NCI-H1105 treated with DMSO at 0.1 percent for 48 hours (cell line): ENCODE measurements around the gene EHF.
"Not testable (repeated sequence)": the region's sequence is repeated elsewhere in the genome, so short reads cannot be mapped to it uniquely, and the experiment has no call there.

Source experiments
- DNase-seq: peaks from one replicate; lab custom pipeline; 2025; lab: John Stamatoyannopoulos, UW

EHF gene

DNA sequence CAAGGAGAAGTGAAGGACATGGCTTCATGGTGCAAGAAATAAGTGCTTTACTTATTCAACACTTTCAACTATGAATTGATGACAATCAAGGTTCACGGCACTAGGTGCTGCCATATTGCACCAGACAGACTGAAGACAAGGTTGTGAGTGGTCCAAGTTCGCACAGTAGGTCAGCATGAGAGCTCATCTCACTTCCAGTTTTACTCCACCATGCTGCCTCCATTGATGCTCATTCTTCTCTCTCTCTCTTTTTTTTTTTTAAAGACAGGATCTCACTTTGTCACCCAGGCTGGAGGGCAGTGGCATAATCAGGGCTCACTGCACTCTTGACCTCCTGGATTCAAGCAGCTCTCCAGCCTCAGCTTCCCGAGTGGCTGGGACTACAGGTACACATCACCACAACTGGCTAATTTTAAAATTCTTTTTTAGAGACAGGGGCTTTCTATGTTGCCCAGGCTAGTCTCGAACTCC lies 47.7 kb downstream of the EHF start:
- no peak for DNase-seq

DNA sequence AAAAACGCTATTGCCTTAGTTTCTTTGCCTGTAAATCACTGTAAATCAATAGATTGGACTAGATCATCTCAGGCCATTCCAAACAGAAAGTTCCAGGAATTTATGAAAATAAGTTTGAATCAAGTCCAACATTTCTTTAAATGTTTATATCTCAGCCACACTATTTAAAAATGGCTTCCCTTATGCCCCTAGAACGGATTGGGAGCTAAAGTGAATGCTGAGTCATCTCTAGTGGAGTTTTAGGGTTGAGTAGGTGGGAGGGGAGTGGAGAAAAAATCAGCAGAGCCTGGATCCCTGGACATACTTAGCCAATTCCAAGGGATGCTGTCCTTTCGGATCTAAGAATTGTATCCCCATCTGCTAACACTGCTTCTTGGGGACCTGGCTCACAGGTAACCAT lies 48.6 kb downstream of the EHF start:
- no peak for DNase-seq

DNA sequence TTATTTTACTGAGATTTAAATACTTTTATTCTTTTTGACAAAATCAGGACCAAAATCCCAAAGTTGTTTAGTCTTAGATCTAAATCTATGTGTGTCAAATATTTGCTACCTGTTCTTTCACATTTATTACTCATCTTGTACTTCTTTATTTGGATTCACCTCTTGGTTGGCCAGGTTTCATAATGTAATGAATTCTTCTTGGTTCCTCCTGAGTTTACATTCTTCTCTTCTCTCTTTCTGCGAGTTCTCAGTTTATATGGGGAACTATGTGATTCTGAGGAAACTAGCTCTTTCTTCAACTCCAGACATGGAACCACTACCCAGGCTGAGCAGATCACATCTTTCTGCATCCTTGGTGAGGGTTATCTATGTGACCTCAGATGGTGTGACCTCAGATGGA lies 50.2 kb downstream of the EHF start:
- no peak for DNase-seq

DNA sequence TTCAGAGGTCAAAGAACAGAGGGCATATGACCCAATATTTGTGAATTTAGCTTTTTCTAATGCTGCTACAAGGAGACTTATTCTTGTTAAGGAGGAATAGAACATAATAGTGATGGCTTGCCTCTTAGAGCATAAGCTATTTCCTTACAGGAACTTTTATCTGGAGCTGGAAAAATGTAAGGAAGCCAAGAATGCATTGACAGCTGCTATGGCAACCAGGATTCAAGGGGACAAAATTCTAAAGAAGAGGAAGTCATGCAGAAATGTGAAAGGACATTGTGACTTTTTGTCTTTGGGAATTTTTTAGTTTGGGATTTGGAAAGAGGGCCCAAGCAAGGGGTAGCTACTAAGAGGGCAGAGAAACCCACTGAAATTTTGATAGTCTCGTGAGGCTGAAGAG lies 51.1 kb downstream of the EHF start:
- no peak for DNase-seq

DNA sequence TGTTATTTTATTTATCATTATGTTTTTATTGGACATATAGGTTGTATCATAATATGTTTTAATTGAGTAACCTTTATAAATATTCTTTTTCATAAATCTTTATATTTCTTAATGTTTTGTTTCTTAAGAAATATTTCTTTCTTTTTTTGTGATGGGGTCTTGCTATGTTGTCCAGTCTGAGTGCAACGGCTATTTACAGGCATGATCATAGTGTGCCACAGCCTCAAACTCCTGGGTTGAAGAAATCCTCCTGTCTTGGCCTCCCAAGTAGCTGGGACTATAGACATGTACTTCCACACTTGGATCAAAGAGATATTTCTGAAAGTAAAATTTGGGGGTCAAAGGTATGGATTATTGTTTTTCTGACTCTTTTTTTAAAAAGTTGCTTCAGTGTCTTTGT lies 53.1 kb downstream of the EHF start:
- DNase-seq, result no peak

DNA sequence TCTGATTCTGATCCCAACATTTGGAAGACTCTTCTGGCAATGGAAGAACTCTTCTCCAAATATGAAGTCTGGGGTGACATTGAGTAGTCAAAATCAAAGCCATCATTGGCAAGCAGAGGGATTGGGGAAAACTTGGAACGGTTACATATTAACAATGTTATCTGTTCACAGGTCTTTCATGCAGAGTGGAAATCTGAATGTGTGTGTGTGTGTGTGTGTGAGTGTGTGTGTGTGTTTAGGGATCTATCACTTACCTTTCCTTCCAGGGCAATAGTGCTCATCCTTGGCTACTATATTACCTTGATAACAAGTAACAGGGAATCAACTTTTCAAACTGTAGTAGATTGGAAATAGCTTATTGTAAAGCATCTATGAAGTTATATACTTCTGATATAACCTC lies 55.3 kb downstream of the EHF start:
- no peak for DNase-seq

DNA sequence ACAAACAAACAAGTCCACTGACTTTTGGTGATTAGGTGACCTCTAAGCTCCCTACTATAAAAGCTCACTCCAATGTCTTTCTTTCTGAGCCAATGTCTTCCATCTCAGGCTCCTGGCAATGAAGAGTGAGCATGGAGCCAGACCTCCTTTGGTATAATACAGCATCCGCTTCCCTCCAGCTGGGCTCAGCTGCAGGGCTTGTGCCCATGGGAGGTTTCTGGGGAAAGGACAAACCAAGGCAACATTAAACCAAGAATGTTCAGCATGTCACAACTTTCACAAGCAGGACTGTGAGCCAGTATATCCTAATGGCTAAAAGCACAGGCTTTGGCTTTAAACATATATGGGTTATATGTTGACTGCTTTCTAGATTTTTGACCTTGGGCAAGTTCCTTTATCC lies 58.8 kb downstream of the EHF start:
- no peak for DNase-seq

DNA sequence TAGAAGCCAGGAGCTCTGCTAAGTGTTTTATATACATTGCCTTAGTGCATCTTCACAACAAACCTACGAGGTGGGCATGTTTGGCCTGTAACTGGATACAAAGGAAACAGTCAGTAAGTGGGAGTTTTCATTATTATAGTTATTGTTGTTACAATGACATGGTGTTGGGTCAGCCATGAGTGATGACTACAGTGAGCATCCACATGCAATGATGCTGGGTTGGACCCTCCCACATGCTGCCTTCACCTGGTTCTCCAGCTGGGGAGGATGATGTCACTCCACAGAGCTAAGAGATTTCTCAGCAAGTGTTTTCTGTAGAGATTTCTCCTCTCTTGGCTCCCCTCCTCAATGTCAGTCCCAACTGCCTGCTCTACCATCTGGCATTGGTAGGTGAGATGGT lies 59.3 kb downstream of the EHF start:
- no peak for DNase-seq

DNA sequence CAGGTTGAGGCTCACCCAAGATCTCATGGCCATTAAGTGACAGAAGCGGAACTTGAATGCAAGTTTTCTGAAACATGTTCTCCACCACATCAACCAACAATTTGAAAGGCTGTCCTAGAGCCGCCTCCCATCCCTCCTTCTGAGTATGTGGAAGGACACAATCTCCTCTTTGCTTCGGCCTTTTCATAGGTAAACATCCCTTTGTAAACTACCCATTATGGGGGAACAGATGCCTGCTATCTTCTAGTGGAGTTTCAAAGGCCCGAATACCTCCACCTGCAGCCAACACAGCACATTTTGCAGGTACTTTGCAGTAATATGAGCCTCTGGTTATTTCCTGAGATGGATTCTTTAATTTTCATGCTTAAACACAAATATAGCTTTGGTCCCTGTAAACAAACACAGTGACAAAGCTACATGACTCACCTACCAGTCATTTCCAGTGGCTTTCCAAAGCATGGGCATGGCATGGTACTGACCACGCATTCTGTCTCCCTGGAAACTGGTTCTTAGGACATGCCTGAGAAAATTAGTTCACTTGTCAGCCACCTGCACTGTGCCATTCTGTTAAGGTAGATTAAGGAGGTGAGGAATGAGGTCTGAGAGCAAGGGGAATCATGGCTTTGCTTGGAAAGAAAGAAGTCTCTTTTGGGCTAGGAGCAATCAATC lies 60.2 kb downstream of the EHF start:
- no peak for DNase-seq

DNA sequence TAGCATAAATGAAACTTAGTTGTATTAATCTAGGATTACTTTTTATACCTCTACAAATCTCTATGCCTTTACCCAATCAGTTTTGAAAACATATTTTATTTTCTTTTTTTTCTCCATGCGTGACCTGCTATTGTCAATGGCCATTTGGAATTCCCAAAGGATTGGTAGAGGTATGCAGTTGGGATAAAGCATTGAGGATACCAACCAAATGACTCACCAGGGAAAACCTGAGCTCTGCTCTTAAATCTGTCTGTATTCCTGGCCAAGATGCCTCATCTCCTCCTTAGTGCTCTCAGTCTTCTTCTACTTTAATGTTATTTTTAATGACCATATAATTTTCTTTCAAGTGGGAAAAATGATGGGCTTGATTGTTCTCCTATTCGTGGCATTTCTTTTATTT lies 61.9 kb downstream of the EHF start:
- DNase-seq, result no peak

DNA sequence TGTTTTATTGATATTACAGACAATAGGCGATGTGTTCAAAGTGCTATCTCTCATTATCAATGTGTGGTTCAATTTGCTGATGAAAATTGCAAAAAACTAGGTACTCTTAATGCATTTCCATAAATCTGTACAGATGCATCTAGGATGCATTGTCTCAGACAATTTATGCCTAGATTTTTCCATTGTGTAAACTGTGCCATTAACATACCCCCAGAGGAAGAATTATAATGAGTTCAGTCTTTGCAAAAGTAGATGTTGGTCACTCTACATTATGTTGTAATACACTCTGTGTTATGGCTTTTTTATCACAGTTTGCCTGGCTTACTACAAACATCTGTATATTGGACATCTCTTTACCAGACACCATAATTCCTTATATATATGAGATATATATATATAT lies 62.5 kb downstream of the EHF start:
- no peak for DNase-seq

DNA sequence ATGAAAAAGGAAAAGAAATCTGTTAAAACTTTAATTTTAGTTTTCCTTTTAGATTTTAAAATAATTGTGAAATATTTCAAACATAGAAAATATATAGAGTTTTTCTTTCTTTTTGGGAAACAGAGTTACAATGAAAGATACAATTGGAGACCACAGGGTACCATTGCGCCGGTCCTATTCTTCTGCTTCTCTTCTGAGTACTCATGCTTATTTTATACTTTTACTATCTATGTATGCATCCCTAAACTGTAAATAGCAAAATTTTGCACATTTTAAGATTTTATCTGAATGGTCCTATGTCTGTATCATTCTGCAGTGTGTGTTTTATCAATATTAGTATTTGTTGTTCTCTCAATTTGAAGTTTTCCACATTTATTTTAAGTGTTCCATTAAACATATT lies 65.0 kb downstream of the EHF start:
- DNase-seq, result no peak

DNA sequence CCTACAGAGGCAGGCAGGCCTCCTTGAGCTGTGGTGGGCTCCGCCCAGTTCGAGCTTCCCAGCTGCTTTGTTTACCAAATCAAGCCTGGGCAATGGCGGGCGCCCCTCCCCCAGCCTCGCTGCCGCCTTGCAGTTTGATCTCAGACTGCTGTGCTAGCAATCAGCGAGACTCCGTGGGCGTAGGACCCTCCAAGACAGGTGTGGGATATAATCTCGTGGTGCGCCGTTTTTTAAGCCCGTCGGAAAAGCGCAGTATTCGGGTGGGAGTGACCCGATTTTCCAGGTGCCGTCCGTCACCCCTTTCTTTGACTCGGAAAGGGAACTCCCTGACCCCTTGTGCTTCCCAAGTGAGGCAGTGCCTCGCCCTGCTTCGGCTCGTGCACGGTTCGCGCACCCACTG lies 71.4 kb downstream of the EHF start:
- DNase-seq, result not testable (repeated sequence)

DNA sequence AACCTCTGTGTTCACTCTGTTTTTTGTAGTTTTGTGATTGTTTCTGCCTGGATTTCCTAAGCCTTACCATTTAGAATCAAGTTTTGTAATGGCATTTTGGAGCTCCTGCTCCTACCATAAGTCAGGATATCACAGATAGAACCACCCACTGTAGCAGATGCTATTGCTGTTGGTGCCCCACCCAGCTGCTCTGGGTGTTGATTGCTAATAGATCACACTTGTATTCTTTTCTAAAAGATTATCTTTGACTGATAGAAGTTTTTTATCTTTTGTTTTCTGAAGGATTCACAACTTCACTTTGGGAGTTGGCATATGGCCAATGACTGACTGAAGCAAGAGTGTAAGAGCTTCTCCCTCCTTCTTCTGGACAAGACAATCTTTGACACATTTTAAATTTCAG lies 76.0 kb downstream of the EHF start:
- DNase-seq, result no peak

DNA sequence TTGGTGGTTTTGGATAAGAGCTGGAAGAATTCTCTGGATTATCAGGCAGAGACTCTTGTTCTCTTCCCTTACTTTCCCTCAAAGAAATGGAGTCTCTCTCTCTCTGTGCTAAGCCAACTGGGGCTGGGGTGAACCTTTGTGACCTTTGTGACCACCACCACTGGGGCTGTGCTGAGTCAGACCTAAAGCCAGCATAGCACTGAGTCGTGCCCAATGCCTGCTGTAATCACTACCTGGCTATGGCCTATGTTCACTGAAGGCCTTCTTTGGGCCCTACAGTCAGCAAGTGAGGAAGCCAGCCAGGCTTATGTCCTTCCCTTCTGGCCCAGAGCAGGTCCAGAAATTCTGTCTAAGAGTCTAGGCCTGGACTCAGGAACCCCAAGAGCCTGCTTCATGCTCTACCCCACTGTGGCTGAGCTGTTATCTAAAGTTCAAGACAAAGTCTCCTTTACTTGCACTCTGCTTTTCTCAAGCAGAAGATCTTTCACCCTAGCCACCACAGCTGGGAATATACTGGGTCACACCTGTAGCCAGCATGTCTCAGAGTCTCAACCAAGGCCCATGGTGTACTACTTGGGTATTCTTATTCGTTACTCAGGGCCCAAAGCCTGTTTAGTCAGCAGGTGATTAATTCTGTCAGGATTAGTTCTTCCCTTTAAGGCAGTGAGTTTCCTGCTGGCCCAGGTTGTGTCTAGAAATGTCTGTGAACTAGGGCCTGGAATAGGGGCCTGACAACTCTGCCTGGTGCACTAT lies 86.0 kb downstream of the EHF start:
- DNase-seq, result no peak

DNA sequence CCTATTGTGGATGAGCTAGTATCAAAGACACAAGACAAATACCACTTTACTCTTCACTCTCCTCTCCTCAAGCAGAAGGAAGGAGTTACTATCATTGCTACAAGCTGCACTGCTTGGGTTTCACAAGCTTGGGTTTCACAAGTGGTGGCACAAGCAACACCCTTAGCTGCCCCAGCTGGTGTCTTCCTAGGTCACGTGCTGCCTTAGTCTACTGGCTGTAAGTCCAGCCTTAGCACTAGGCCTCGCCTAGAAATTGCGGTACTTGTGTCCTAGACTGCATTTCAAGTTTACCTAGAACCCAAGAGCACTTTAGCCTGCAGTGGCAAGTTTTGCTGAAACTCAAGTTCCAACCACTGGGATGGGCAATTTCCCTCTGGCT lies 86.6 kb downstream of the EHF start:
- DNase-seq, result no peak
